Stimulated activated CD4-positive, alpha-beta T cell treated with anti-CD3 and anti-CD28 coated beads, Interleukin-4, amount 100 ng/mL, for 4 hours (primary cell): ENCODE results near the gene MRGPRD.

Experiments
- DNase-seq, 2 experiments: peaks; one replicate each; pipeline ENCODE4 v3.0.0-alpha.2; 2020

The MRGPRD gene

GRCh38 chr11:68980776-68981065 is at the start of gene MRGPRD:
Gene MRGPRD, minus strand, starts transcription at chr11:68980986. Its CDS starts 0 bp downstream, at chr11:68980986.
- no peak for DNase-seq

GRCh38 chr11:69030301-69030700 is 49.5 kb upstream of the MRGPRD start:
- DNase-seq, result no peak

GRCh38 chr11:69027704-69028372 is 47.1 kb upstream of the MRGPRD start:
- DNase-seq, result no peak

GRCh38 chr11:69024509-69024908 is 43.7 kb upstream of the MRGPRD start:
- DNase-seq, result no peak

GRCh38 chr11:69022260-69022659 is 41.5 kb upstream of the MRGPRD start:
- no peak for DNase-seq

- DNase-seq, result no peak
Observed at GRCh38 chr11:69018924-69019323, 38.1 kb upstream of the MRGPRD start.

- DNase-seq, result no peak
Observed at GRCh38 chr11:69017951-69018350, 37.2 kb upstream of the MRGPRD start.

GRCh38 chr11:69014898-69015549 is 34.2 kb upstream of the MRGPRD start:
- DNase-seq, result no peak

- DNase-seq, result no peak
Observed at GRCh38 chr11:69014084-69014851, 33.5 kb upstream of the MRGPRD start.

GRCh38 chr11:69013009-69013951 is 32.5 kb upstream of the MRGPRD start, which contains the start of gene MRGPRF:
Gene MRGPRF, minus strand, starts transcription at chr11:69013246. Its CDS starts 3,345 bp downstream, at chr11:69009901.
- no peak for DNase-seq

GRCh38 chr11:69012092-69013008 is 31.6 kb upstream of the MRGPRD start:
- no peak for DNase-seq

GRCh38 chr11:69011624-69012091 is 30.9 kb upstream of the MRGPRD start:
- no peak for DNase-seq

GRCh38 chr11:69010964-69011623 is 30.3 kb upstream of the MRGPRD start:
- peak; percentile 11 to 29 for DNase-seq

- DNase-seq, result no peak
Observed at GRCh38 chr11:69010361-69010891, 29.6 kb upstream of the MRGPRD start.

GRCh38 chr11:69009441-69010211 is 28.8 kb upstream of the MRGPRD start:
- DNase-seq, result no peak

GRCh38 chr11:69008737-69009440 is 28.1 kb upstream of the MRGPRD start:
- DNase-seq, result no peak

GRCh38 chr11:69007975-69008381 is 27.2 kb upstream of the MRGPRD start:
- no peak for DNase-seq

GRCh38 chr11:69006816-69007215 is 26.0 kb upstream of the MRGPRD start:
- no peak for DNase-seq
